Measurements from ENCODE around the gene SH2D7. TPM values are rescaled to one million over a fixed set of nuclear protein-coding genes. Genes with fewer than 3 reads are reported as not detected.

SH2D7 gene
- total RNA-seq, 1 donor from 2014 or later = not detected

- Mint-ChIP-seq H3K27me3 (ENCODE audit: low read depth) (no peaks in the 10 kb centered on the region), H3K36me3 (ENCODE audit: low read depth) (no peaks in the 10 kb centered on the region), H3K4me3 (ENCODE audit: unreplicated experiment) (no peak overlapping the region), H3K4me1 (ENCODE audit: low read depth) (peaks cover 48% of the 10 kb centered on the region), H3K27ac (ENCODE audit: unreplicated experiment) (no peak overlapping the region), H3K9me3 (ENCODE audit: low read depth) (no peaks in the 10 kb centered on the region)
- no peak for DNase-seq (ENCODE audit: low spot score)
- no peak for TF ChIP-seq CTCF (IDR thresholded peaks at IDR 0.05)
These were observed 32.1 kb upstream of the SH2D7 start for GRCh38 chr15:78060232-78060631.

- Mint-ChIP-seq H3K27ac (ENCODE audit: unreplicated experiment) (peak overlapping the region; percentile 75), H3K36me3 (ENCODE audit: low read depth) (no peaks in the 10 kb centered on the region), H3K4me3 (ENCODE audit: unreplicated experiment) (peak overlapping the region; percentile 8), H3K9me3 (ENCODE audit: low read depth) (no peaks in the 10 kb centered on the region), H3K4me1 (ENCODE audit: low read depth) (peaks cover 30% of the 10 kb centered on the region), H3K27me3 (ENCODE audit: low read depth) (no peaks in the 10 kb centered on the region)
- no peak for TF ChIP-seq CTCF (IDR thresholded peaks at IDR 0.05)
- DNase-seq (ENCODE audit: low spot score) = no peak
These were observed 30.4 kb upstream of the SH2D7 start for GRCh38 chr15:78061963-78062427.

- DNase-seq (ENCODE audit: low spot score) = no peak
- H3K9me3 Mint-ChIP-seq (ENCODE audit: low read depth) = no peaks in the 10 kb centered on the region
- no peak overlapping the region for H3K4me3 Mint-ChIP-seq (ENCODE audit: unreplicated experiment)
- TF ChIP-seq CTCF (IDR thresholded peaks at IDR 0.05) = no peak
- peaks cover 25% of the 10 kb centered on the region for H3K4me1 Mint-ChIP-seq (ENCODE audit: low read depth)
- H3K36me3 Mint-ChIP-seq (ENCODE audit: low read depth) = no peaks in the 10 kb centered on the region
- H3K27me3 Mint-ChIP-seq (ENCODE audit: low read depth) = no peaks in the 10 kb centered on the region
- no peak overlapping the region for H3K27ac Mint-ChIP-seq (ENCODE audit: unreplicated experiment)
These were observed 29.1 kb upstream of the SH2D7 start for GRCh38 chr15:78063217-78063616.

GRCh38 chr15:78063970-78064385 is 28.4 kb upstream of the SH2D7 start:
- H3K4me3 Mint-ChIP-seq (ENCODE audit: unreplicated experiment) = no peak overlapping the region
- no peak for DNase-seq (ENCODE audit: low spot score)
- no peaks in the 10 kb centered on the region for H3K36me3 Mint-ChIP-seq (ENCODE audit: low read depth)
- H3K9me3 Mint-ChIP-seq (ENCODE audit: low read depth) = no peaks in the 10 kb centered on the region
- no peaks in the 10 kb centered on the region for H3K27me3 Mint-ChIP-seq (ENCODE audit: low read depth)
- TF ChIP-seq CTCF (IDR thresholded peaks at IDR 0.05) = no peak
- H3K27ac Mint-ChIP-seq (ENCODE audit: unreplicated experiment) = no peak overlapping the region
- peaks cover 19% of the 10 kb centered on the region for H3K4me1 Mint-ChIP-seq (ENCODE audit: low read depth)

GRCh38 chr15:78064544-78064943 is 27.8 kb upstream of the SH2D7 start:
- Mint-ChIP-seq H3K36me3 (ENCODE audit: low read depth) (no peaks in the 10 kb centered on the region), H3K9me3 (ENCODE audit: low read depth) (no peaks in the 10 kb centered on the region), H3K27me3 (ENCODE audit: low read depth) (no peaks in the 10 kb centered on the region), H3K4me3 (ENCODE audit: unreplicated experiment) (no peak overlapping the region), H3K27ac (ENCODE audit: unreplicated experiment) (no peak overlapping the region), H3K4me1 (ENCODE audit: low read depth) (peaks cover 14% of the 10 kb centered on the region)
- DNase-seq (ENCODE audit: low spot score) = no peak
- no peak for TF ChIP-seq CTCF (IDR thresholded peaks at IDR 0.05)
